ENCODE measurements around the gene MTTP.

MTTP gene

DNA sequence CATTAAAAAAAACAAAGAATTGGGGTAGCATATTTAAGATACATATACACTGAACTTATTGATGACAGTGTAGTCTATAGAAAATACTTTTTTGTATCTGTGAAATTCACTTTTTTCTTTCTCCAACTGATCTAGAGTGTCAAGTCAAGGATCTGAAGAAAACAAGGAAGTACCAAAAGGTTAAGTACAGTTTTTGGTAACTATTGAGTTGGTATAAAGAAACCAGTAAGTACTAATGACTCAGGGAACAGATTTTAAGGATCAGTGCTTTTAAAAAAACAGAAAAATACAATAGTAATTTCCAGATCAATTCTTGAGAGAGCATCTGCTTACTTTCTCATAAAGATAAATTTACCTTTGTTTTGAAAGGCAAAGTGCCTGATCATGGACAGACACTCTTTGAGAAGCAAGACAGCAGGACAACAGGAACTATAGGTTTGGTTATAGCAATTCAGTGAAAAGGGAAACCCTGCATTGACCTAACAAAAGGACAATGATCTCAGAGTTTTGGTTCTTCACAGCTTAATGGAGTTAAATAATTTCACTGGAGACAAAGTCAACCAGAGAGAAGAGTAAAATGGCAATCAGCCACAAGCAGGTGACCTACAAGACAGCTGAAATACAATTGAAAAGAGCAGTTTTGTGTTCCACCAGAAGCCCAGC is 34.2 kb upstream of the MTTP start:
- Histone ChIP-seq H3K9me3 (ENCODE audit: insufficient read depth, low read depth, low read length) (no peaks in the 10 kb centered on the region), H3K4me3 (ENCODE audit: low read length, poor library complexity, severe bottlenecking) (no peak overlapping the region), H3K27me3 (ENCODE audit: insufficient read depth, low read length, poor library complexity, severe bottlenecking) (no peaks in the 10 kb centered on the region), H3F3A (ENCODE audit: low read depth) (no peaks in the 10 kb centered on the region), H3K36me3 (ENCODE audit: insufficient read depth, low read length) (no peaks in the 10 kb centered on the region), H4K20me1 (ENCODE audit: insufficient read depth, low read length, poor library complexity, severe bottlenecking) (no peaks in the 10 kb centered on the region), H3K9ac (ENCODE audit: low read depth, low read length, poor library complexity, severe bottlenecking) (no peak overlapping the region), H3K9me2 (replicated peaks; ENCODE audit: low read depth, low read length) (no peaks in the 10 kb centered on the region), H3K4me2 (ENCODE audit: low read depth, low read length, poor library complexity, severe bottlenecking) (no peak overlapping the region), H3K79me2 (ENCODE audit: insufficient read depth, low read length) (no peaks in the 10 kb centered on the region), H3K4me1 (ENCODE audit: insufficient read depth, low read length, poor library complexity, severe bottlenecking) (no peaks in the 10 kb centered on the region), H2AFZ (ENCODE audit: low read length) (no peak overlapping the region)
- no peak for TF ChIP-seq EZH2phosphoT487 (IDR thresholded peaks at IDR 0.05; ENCODE audit: borderline replicate concordance)
- TF ChIP-seq, protein P1, sequence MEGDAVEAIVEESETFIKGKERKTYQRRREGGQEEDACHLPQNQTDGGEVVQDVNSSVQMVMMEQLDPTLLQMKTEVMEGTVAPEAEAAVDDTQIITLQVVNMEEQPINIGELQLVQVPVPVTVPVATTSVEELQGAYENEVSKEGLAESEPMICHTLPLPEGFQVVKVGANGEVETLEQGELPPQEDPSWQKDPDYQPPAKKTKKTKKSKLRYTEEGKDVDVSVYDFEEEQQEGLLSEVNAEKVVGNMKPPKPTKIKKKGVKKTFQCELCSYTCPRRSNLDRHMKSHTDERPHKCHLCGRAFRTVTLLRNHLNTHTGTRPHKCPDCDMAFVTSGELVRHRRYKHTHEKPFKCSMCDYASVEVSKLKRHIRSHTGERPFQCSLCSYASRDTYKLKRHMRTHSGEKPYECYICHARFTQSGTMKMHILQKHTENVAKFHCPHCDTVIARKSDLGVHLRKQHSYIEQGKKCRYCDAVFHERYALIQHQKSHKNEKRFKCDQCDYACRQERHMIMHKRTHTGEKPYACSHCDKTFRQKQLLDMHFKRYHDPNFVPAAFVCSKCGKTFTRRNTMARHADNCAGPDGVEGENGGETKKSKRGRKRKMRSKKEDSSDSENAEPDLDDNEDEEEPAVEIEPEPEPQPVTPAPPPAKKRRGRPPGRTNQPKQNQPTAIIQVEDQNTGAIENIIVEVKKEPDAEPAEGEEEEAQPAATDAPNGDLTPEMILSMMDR (conservative IDR thresholded peaks at IDR 0.05; ENCODE audit: low read length): no peak

DNA sequence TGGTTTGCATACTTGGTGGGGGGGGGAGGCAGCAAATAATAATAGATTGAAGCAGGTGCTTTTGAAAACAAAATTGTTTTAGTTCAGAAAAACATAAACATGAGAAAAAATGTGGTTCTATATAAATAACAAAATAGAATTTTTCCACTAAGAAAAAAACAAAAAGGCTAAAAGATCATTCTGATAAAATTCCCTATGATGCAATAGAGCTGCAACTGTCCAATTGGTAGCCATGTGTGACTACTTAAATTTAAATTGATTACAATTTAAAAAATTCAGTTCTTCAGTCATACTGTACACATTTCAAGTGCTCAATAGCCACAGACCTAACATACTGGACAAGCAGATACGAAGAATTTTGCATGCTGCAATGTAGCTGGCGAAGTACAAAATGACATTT is 21.8 kb upstream of the MTTP start:
- Histone ChIP-seq H2AFZ (ENCODE audit: low read length) (no peak overlapping the region), H3F3A (ENCODE audit: low read depth) (no peaks in the 10 kb centered on the region), H3K79me2 (ENCODE audit: insufficient read depth, low read length) (no peaks in the 10 kb centered on the region), H3K36me3 (ENCODE audit: insufficient read depth, low read length) (no peaks in the 10 kb centered on the region), H3K27me3 (ENCODE audit: insufficient read depth, low read length, poor library complexity, severe bottlenecking) (no peaks in the 10 kb centered on the region), H3K9me3 (ENCODE audit: insufficient read depth, low read depth, low read length) (no peaks in the 10 kb centered on the region), H3K4me2 (ENCODE audit: low read depth, low read length, poor library complexity, severe bottlenecking) (no peak overlapping the region), H3K9me2 (replicated peaks; ENCODE audit: low read depth, low read length) (no peaks in the 10 kb centered on the region), H3K4me3 (ENCODE audit: low read length, poor library complexity, severe bottlenecking) (no peak overlapping the region), H4K20me1 (ENCODE audit: insufficient read depth, low read length, poor library complexity, severe bottlenecking) (no peaks in the 10 kb centered on the region), H3K9ac (ENCODE audit: low read depth, low read length, poor library complexity, severe bottlenecking) (no peak overlapping the region), H3K4me1 (ENCODE audit: insufficient read depth, low read length, poor library complexity, severe bottlenecking) (no peaks in the 10 kb centered on the region)
- TF ChIP-seq EZH2phosphoT487 (IDR thresholded peaks at IDR 0.05; ENCODE audit: borderline replicate concordance): no peak
- TF ChIP-seq, protein P1 (conservative IDR thresholded peaks at IDR 0.05; ENCODE audit: low read length): no peak

DNA sequence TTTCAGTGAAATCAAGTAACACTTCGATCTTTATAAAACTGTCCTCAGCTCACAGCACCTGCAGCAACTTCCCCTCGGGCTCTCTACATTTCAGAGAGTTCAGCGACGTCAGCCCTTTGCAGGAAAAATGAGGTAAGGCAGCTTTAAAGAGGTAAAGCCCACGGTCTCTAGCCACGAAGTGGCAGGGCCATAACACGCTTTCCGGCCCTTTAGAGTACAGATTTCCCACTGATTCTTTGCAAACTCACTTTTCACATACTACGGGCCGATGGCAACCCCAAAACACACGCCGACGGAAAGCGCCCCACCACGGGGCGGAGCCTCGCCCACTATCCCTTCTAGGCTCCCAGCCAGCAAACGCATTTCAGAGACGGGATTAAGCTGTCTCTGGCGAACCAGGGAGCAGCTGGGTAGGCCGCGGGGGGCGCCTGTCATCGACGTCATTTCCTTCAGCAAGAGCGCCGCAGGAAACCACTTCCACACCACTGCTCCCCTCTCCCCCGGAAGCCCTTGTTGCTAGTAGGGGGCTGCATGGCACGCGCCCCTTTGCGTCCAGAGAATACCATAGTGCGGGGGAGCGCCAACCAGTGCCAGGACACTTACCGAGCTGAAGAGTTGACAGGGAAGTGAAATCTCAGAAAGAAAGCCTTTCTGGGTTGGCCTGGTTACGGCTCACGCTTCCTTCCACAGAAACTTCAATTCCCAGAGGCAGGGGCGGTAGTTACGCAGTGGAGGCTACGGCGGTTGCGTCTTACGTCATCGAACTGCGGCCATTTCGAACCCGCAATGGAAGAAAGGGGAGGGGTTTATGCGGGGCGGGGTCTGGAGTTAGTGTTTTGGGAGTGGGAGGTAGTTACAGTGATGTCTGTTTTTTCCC is 11.1 kb upstream of the MTTP start, which contains the start of gene TRMT10A:
Gene TRMT10A, minus strand, starts transcription at position 730 of the 877 bp plus-strand sequence. CDS start 4,701 bp downstream, outside the sequence.
- no peak for TF ChIP-seq EZH2phosphoT487 (IDR thresholded peaks at IDR 0.05; ENCODE audit: borderline replicate concordance)
- TF ChIP-seq, protein P1 (conservative IDR thresholded peaks at IDR 0.05; ENCODE audit: low read length): peak; percentile 19; the same call in 1 of the 2 replicates

More for the DNA sequence above, 11.1 kb upstream of the MTTP start, which contains the start of gene TRMT10A:
- Histone ChIP-seq H4K20me1 (ENCODE audit: insufficient read depth, low read length, poor library complexity, severe bottlenecking) (no peaks in the 10 kb centered on the region), H3K27me3 (ENCODE audit: insufficient read depth, low read length, poor library complexity, severe bottlenecking) (peaks cover 42% of the 10 kb centered on the region), H3K4me2 (ENCODE audit: low read depth, low read length, poor library complexity, severe bottlenecking) (peak within 1 kb of the TSS; percentile 92), H3K9me3 (ENCODE audit: insufficient read depth, low read depth, low read length) (no peaks in the 10 kb centered on the region), H3K9ac (ENCODE audit: low read depth, low read length, poor library complexity, severe bottlenecking) (peak within 1 kb of the TSS; percentile 78), H3F3A (ENCODE audit: low read depth) (no peaks in the 10 kb centered on the region), H3K4me3 (ENCODE audit: low read length, poor library complexity, severe bottlenecking) (peak within 1 kb of the TSS; percentile 79), H3K4me1 (ENCODE audit: insufficient read depth, low read length, poor library complexity, severe bottlenecking) (no peaks in the 10 kb centered on the region), H2AFZ (ENCODE audit: low read length) (peak within 1 kb of the TSS; percentile 90), H3K79me2 (ENCODE audit: insufficient read depth, low read length) (no peaks in the 10 kb centered on the region; the same call in 1 of the 2 replicates), H3K36me3 (ENCODE audit: insufficient read depth, low read length) (no peaks in the 10 kb centered on the region), H3K9me2 (replicated peaks; ENCODE audit: low read depth, low read length) (no peaks in the 10 kb centered on the region)
